ENCODE data around the gene ETV6.
"Not testable (repeated sequence)": the region's sequence is repeated elsewhere in the genome, so short reads cannot be mapped to it uniquely, and the experiment has no call there.

The ETV6 gene

GRCh38 chr12:11678781-11679180, 29.3 kb downstream of the ETV6 start:
- H3K79me1 ChIP-seq (ENCODE audit: low read length): peaks cover 7% of the 10 kb centered on the region
- no CpG with 5 or more reads among the region's 3 CpGs for WGBS (ENCODE audit: extremely low coverage, insufficient coverage, low lambda C conversion rate)
- no peaks in the 10 kb centered on the region for H3K27me3 ChIP-seq (ENCODE audit: insufficient read depth, low read length, poor library complexity)
- H3K36me3 ChIP-seq (ENCODE audit: control insufficient read depth, insufficient read depth, low read length): no peaks in the 10 kb centered on the region
- H2BK5ac ChIP-seq (ENCODE audit: low read length): no peak overlapping the region
- no peak for DNase-seq
- H3K4me3 ChIP-seq (ENCODE audit: low read length): no peak overlapping the region
- H3K4me2 ChIP-seq (ENCODE audit: low read length): no peak overlapping the region
- H2BK15ac ChIP-seq (replicated peaks; ENCODE audit: low read depth): no peak overlapping the region
- no peak overlapping the region for H2BK120ac ChIP-seq (ENCODE audit: low read depth, low read length)
- H3K23ac ChIP-seq (ENCODE audit: low read length): no peak overlapping the region
- no peak overlapping the region for H3K27ac ChIP-seq (ENCODE audit: low read depth, low read length)
- peaks cover 4% of the 10 kb centered on the region for H3K4me1 ChIP-seq (ENCODE audit: control insufficient read depth, low read depth, low read length)
- no peak overlapping the region for H4K5ac ChIP-seq (ENCODE audit: low read length)
- H4K8ac ChIP-seq (ENCODE audit: low read depth, low read length): no peak overlapping the region
- no peak overlapping the region for H2AK5ac ChIP-seq (ENCODE audit: low read length)
- no peak overlapping the region for H3K4ac ChIP-seq (ENCODE audit: low read depth, low read length)
- H3K79me2 ChIP-seq (ENCODE audit: control insufficient read depth, insufficient read depth, low read length): peaks cover 2% of the 10 kb centered on the region
- H3K9ac ChIP-seq (ENCODE audit: low read length): no peak overlapping the region
- no peak overlapping the region for H3K56ac ChIP-seq (ENCODE audit: low read length)
- H3K18ac ChIP-seq (ENCODE audit: low read length): no peak overlapping the region

GRCh38 chr12:11681207-11681606, 31.7 kb downstream of the ETV6 start:
- H3K36me3 ChIP-seq (ENCODE audit: control insufficient read depth, insufficient read depth, low read length): no peaks in the 10 kb centered on the region
- no peak overlapping the region for H3K27ac ChIP-seq (ENCODE audit: low read depth, low read length)
- H2AK5ac ChIP-seq (ENCODE audit: low read length): no peak overlapping the region
- H3K79me1 ChIP-seq (ENCODE audit: low read length): peaks cover 4% of the 10 kb centered on the region
- H4K5ac ChIP-seq (ENCODE audit: low read length): no peak overlapping the region
- H3K4ac ChIP-seq (ENCODE audit: low read depth, low read length): no peak overlapping the region
- H4K8ac ChIP-seq (ENCODE audit: low read depth, low read length): no peak overlapping the region
- no peak overlapping the region for H3K9ac ChIP-seq (ENCODE audit: low read length)
- H3K56ac ChIP-seq (ENCODE audit: low read length): no peak overlapping the region
- no peak overlapping the region for H3K4me3 ChIP-seq (ENCODE audit: low read length)
- H3K18ac ChIP-seq (ENCODE audit: low read length): no peak overlapping the region
- no peak overlapping the region for H2BK15ac ChIP-seq (replicated peaks; ENCODE audit: low read depth)
- peaks cover 6% of the 10 kb centered on the region for H3K4me1 ChIP-seq (ENCODE audit: control insufficient read depth, low read depth, low read length)
- H2BK120ac ChIP-seq (ENCODE audit: low read depth, low read length): no peak overlapping the region
- no peak overlapping the region for H3K4me2 ChIP-seq (ENCODE audit: low read length)
- no peaks in the 10 kb centered on the region for H3K27me3 ChIP-seq (ENCODE audit: insufficient read depth, low read length, poor library complexity)
- peaks cover 2% of the 10 kb centered on the region for H3K79me2 ChIP-seq (ENCODE audit: control insufficient read depth, insufficient read depth, low read length)
- no peak overlapping the region for H3K23ac ChIP-seq (ENCODE audit: low read length)
- DNase-seq: no peak
- H2BK5ac ChIP-seq (ENCODE audit: low read length): no peak overlapping the region
- WGBS (ENCODE audit: extremely low coverage, insufficient coverage, low lambda C conversion rate): no CpG with 5 or more reads among the region's 2 CpGs

GRCh38 chr12:11681695-11682094, 32.2 kb downstream of the ETV6 start:
- H2BK5ac ChIP-seq (ENCODE audit: low read length); H3K4ac ChIP-seq (ENCODE audit: low read depth, low read length); H3K9ac ChIP-seq (ENCODE audit: low read length); H3K79me2 ChIP-seq (ENCODE audit: control insufficient read depth, insufficient read depth, low read length); H3K4me1 ChIP-seq (ENCODE audit: control insufficient read depth, low read depth, low read length); H3K18ac ChIP-seq (ENCODE audit: low read length); H3K56ac ChIP-seq (ENCODE audit: low read length); H3K4me2 ChIP-seq (ENCODE audit: low read length); H2BK120ac ChIP-seq (ENCODE audit: low read depth, low read length); H3K27ac ChIP-seq (ENCODE audit: low read depth, low read length); H3K27me3 ChIP-seq (ENCODE audit: insufficient read depth, low read length, poor library complexity); H4K8ac ChIP-seq (ENCODE audit: low read depth, low read length); H3K36me3 ChIP-seq (ENCODE audit: control insufficient read depth, insufficient read depth, low read length); H3K23ac ChIP-seq (ENCODE audit: low read length); H4K5ac ChIP-seq (ENCODE audit: low read length); H2AK5ac ChIP-seq (ENCODE audit: low read length); H3K4me3 ChIP-seq (ENCODE audit: low read length); H2BK15ac ChIP-seq (replicated peaks; ENCODE audit: low read depth); H3K79me1 ChIP-seq (ENCODE audit: low read length); DNase-seq: not testable (repeated sequence)
- WGBS (ENCODE audit: extremely low coverage, insufficient coverage, low lambda C conversion rate): no CpG with 5 or more reads among the region's 3 CpGs

- Histone ChIP-seq H4K8ac (ENCODE audit: low read depth, low read length) (no peak overlapping the region), H3K56ac (ENCODE audit: low read length) (no peak overlapping the region), H3K4ac (ENCODE audit: low read depth, low read length) (no peak overlapping the region), H2BK120ac (ENCODE audit: low read depth, low read length) (no peak overlapping the region), H3K36me3 (ENCODE audit: control insufficient read depth, insufficient read depth, low read length) (no peaks in the 10 kb centered on the region), H3K79me2 (ENCODE audit: control insufficient read depth, insufficient read depth, low read length) (no peaks in the 10 kb centered on the region), H3K4me2 (ENCODE audit: low read length) (no peak overlapping the region), H2BK5ac (ENCODE audit: low read length) (no peak overlapping the region), H3K18ac (ENCODE audit: low read length) (no peak overlapping the region), H3K4me1 (ENCODE audit: control insufficient read depth, low read depth, low read length) (peaks cover 10% of the 10 kb centered on the region), H3K27me3 (ENCODE audit: insufficient read depth, low read length, poor library complexity) (no peaks in the 10 kb centered on the region), H3K9ac (ENCODE audit: low read length) (no peak overlapping the region), H3K23ac (ENCODE audit: low read length) (no peak overlapping the region), H3K27ac (ENCODE audit: low read depth, low read length) (no peak overlapping the region), H2BK15ac (replicated peaks; ENCODE audit: low read depth) (no peak overlapping the region), H3K79me1 (ENCODE audit: low read length) (peaks cover 2% of the 10 kb centered on the region), H4K5ac (ENCODE audit: low read length) (no peak overlapping the region), H3K4me3 (ENCODE audit: low read length) (no peak overlapping the region), H2AK5ac (ENCODE audit: low read length) (no peak overlapping the region)
- WGBS (ENCODE audit: extremely low coverage, insufficient coverage, low lambda C conversion rate): no CpG with 5 or more reads among the region's 3 CpGs
- DNase-seq: no peak
Measured at GRCh38 chr12:11684393-11684792, 34.9 kb downstream of the ETV6 start.

GRCh38 chr12:11684811-11685210, 35.3 kb downstream of the ETV6 start:
- no peak overlapping the region for H4K5ac ChIP-seq (ENCODE audit: low read length)
- DNase-seq: no peak
- H3K4me1 ChIP-seq (ENCODE audit: control insufficient read depth, low read depth, low read length): peaks cover 10% of the 10 kb centered on the region
- H3K36me3 ChIP-seq (ENCODE audit: control insufficient read depth, insufficient read depth, low read length): no peaks in the 10 kb centered on the region
- H3K79me2 ChIP-seq (ENCODE audit: control insufficient read depth, insufficient read depth, low read length): no peaks in the 10 kb centered on the region
- H3K27ac ChIP-seq (ENCODE audit: low read depth, low read length): no peak overlapping the region
- no CpG with 5 or more reads among the region's 7 CpGs for WGBS (ENCODE audit: extremely low coverage, insufficient coverage, low lambda C conversion rate)
- H2AK5ac ChIP-seq (ENCODE audit: low read length): no peak overlapping the region
- no peak overlapping the region for H3K56ac ChIP-seq (ENCODE audit: low read length)
- H2BK120ac ChIP-seq (ENCODE audit: low read depth, low read length): no peak overlapping the region
- no peak overlapping the region for H3K4me3 ChIP-seq (ENCODE audit: low read length)
- H3K27me3 ChIP-seq (ENCODE audit: insufficient read depth, low read length, poor library complexity): no peaks in the 10 kb centered on the region
- H3K79me1 ChIP-seq (ENCODE audit: low read length): peaks cover 2% of the 10 kb centered on the region
- H3K18ac ChIP-seq (ENCODE audit: low read length): no peak overlapping the region
- no peak overlapping the region for H3K23ac ChIP-seq (ENCODE audit: low read length)
- H3K4ac ChIP-seq (ENCODE audit: low read depth, low read length): no peak overlapping the region
- no peak overlapping the region for H3K4me2 ChIP-seq (ENCODE audit: low read length)
- no peak overlapping the region for H4K8ac ChIP-seq (ENCODE audit: low read depth, low read length)
- no peak overlapping the region for H2BK5ac ChIP-seq (ENCODE audit: low read length)
- no peak overlapping the region for H2BK15ac ChIP-seq (replicated peaks; ENCODE audit: low read depth)
- no peak overlapping the region for H3K9ac ChIP-seq (ENCODE audit: low read length)

GRCh38 chr12:11685316-11685715, 35.8 kb downstream of the ETV6 start:
- H3K4me1 ChIP-seq (ENCODE audit: control insufficient read depth, low read depth, low read length): peaks cover 10% of the 10 kb centered on the region
- no peaks in the 10 kb centered on the region for H3K36me3 ChIP-seq (ENCODE audit: control insufficient read depth, insufficient read depth, low read length)
- no peak overlapping the region for H4K8ac ChIP-seq (ENCODE audit: low read depth, low read length)
- H3K27me3 ChIP-seq (ENCODE audit: insufficient read depth, low read length, poor library complexity): no peaks in the 10 kb centered on the region
- H3K4me2 ChIP-seq (ENCODE audit: low read length): no peak overlapping the region
- no peak overlapping the region for H2BK120ac ChIP-seq (ENCODE audit: low read depth, low read length)
- H2AK5ac ChIP-seq (ENCODE audit: low read length): no peak overlapping the region
- H2BK15ac ChIP-seq (replicated peaks; ENCODE audit: low read depth): no peak overlapping the region
- H2BK5ac ChIP-seq (ENCODE audit: low read length): no peak overlapping the region
- H3K4me3 ChIP-seq (ENCODE audit: low read length): no peak overlapping the region
- H3K4ac ChIP-seq (ENCODE audit: low read depth, low read length): no peak overlapping the region
- H3K18ac ChIP-seq (ENCODE audit: low read length): no peak overlapping the region
- H3K9ac ChIP-seq (ENCODE audit: low read length): no peak overlapping the region
- 100% methylated on average over 1 of the region's 3 CpGs for WGBS (ENCODE audit: extremely low coverage, insufficient coverage, low lambda C conversion rate)
- no peak overlapping the region for H4K5ac ChIP-seq (ENCODE audit: low read length)
- H3K79me1 ChIP-seq (ENCODE audit: low read length): peaks cover 2% of the 10 kb centered on the region
- H3K27ac ChIP-seq (ENCODE audit: low read depth, low read length): no peak overlapping the region
- H3K79me2 ChIP-seq (ENCODE audit: control insufficient read depth, insufficient read depth, low read length): no peaks in the 10 kb centered on the region
- H3K56ac ChIP-seq (ENCODE audit: low read length): no peak overlapping the region
- no peak overlapping the region for H3K23ac ChIP-seq (ENCODE audit: low read length)
- no peak for DNase-seq

Measured in mesendoderm (in vitro differentiated cells).